ENCODE data around the gene HUNK.

The HUNK gene

GRCh38 chr21:31898933-31899630, 26.3 kb downstream of the HUNK start:
- no peak for DNase-seq

- DNase-seq, result no peak
These were observed 27.5 kb downstream of the HUNK start for GRCh38 chr21:31900121-31900895.

- DNase-seq, result no peak
These were observed 28.5 kb downstream of the HUNK start for GRCh38 chr21:31901315-31901714.

- no peak for DNase-seq
These were observed 29.6 kb downstream of the HUNK start for GRCh38 chr21:31902438-31902837.

GRCh38 chr21:31903896-31904295, 31.1 kb downstream of the HUNK start:
- no peak for DNase-seq

- DNase-seq, result no peak
These were observed 33.0 kb downstream of the HUNK start for GRCh38 chr21:31905503-31906451.

GRCh38 chr21:31908106-31909031, 35.5 kb downstream of the HUNK start:
- no peak for DNase-seq

GRCh38 chr21:31909153-31910073, 36.6 kb downstream of the HUNK start:
- no peak for DNase-seq

GRCh38 chr21:31910074-31910470, 37.3 kb downstream of the HUNK start:
- no peak for DNase-seq

GRCh38 chr21:31911138-31911907, 38.5 kb downstream of the HUNK start:
- DNase-seq, result no peak

GRCh38 chr21:31912501-31912900, 39.7 kb downstream of the HUNK start:
- no peak for DNase-seq

GRCh38 chr21:31913182-31913608, 40.4 kb downstream of the HUNK start:
- no peak for DNase-seq

GRCh38 chr21:31914472-31914871, 41.7 kb downstream of the HUNK start:
- no peak for DNase-seq

GRCh38 chr21:31915566-31915965, 42.7 kb downstream of the HUNK start:
- DNase-seq, result no peak

- no peak for DNase-seq
These were observed 44.3 kb downstream of the HUNK start for GRCh38 chr21:31917108-31917507.

GRCh38 chr21:31918250-31918775, 45.5 kb downstream of the HUNK start:
- DNase-seq, result no peak

GRCh38 chr21:31920275-31920674, 47.5 kb downstream of the HUNK start:
- DNase-seq, result no peak

- DNase-seq, result no peak
These were observed 48.3 kb downstream of the HUNK start for GRCh38 chr21:31921079-31921478.

- DNase-seq, result no peak
These were observed 50.1 kb downstream of the HUNK start for GRCh38 chr21:31922881-31923280.

GRCh38 chr21:31923756-31924155, 50.9 kb downstream of the HUNK start:
- DNase-seq, result no peak

All from OCI-M1 (cell line).